Endothelial cell of umbilical vein (primary cell): Measurements from ENCODE around the gene FSTL1. TPM values are rescaled to one million over a fixed set of nuclear protein-coding genes. Genes with fewer than 3 reads are reported as not detected.

ENCODE experiments used
- BruUV-seq: library from RNA; stranded (reverse); fragments of 400-500 nt; replicated peaks from 2 replicates; lab custom pipeline; 2021; lab: Mats Ljungman, UMichigan
- CTCF ChIA-PET: fragments of 300-600, 350-600 bp; sonication (Branson Sonifier 250); formaldehyde crosslinking; loops from one replicate; lab custom pipeline; 2021; ENCODE audit warnings: antibody characterized with exemption, inconsistent platforms; lab: Charles Lee
- POLR2A ChIA-PET: fragments of 300-600, 350-600 bp; sonication (Branson Sonifier 250); formaldehyde crosslinking; loops from one replicate; lab custom pipeline; 2021; ENCODE audit warnings: antibody characterized with exemption, inconsistent platforms; lab: Charles Lee
- DNase-seq: peaks from one replicate; pipeline ENCODE4 v3.0.0-alpha.2; 2011; ENCODE audit warnings: low read depth, low spot score
- FAIRE-seq: peaks from 2 replicates; lab custom pipeline; 2011; peaks lifted over from hg19 to GRCh38; lab: Jason Lieb, UNC
- H2AFZ ChIP-seq: 2 replicates; pipeline ENCODE4 v1.6.0; 2012; ENCODE audit warnings: low read depth, low read length, control low read depth, inconsistent platforms
- H3K27ac ChIP-seq: 2 replicates; pipeline ENCODE4 v1.5.1; 2011; ENCODE audit warnings: low read depth, mild to moderate bottlenecking, control low read depth, low read length, moderate library complexity; ENCODE audit not compliant: insufficient read depth
- H3K27me3 ChIP-seq, 2 experiments: 2 replicates each; pipeline versions ENCODE4 v1.6.0 to v1.6.1; 2011; ENCODE audit warnings: low read length in 2 of 2, mixed read lengths in 1 of 2; ENCODE audit not compliant: control insufficient read depth in 2 of 2, insufficient read depth in 2 of 2
- H3K36me3 ChIP-seq, 2 experiments: 2 replicates in 1 of 2; 3 replicates in 1 of 2; pipeline ENCODE4 v1.5.1; 2011; ENCODE audit warnings: low read length in 2 of 2, mild to moderate bottlenecking in 1 of 2, moderate library complexity in 1 of 2; ENCODE audit not compliant: control insufficient read depth in 2 of 2, insufficient read depth in 2 of 2; ENCODE audit errors: extremely low read depth in 1 of 2
- H3K4me1 ChIP-seq: 3 replicates; pipeline ENCODE4 v1.5.1; 2011; ENCODE audit warnings: mild to moderate bottlenecking, low read length; ENCODE audit not compliant: control insufficient read depth, insufficient read depth; ENCODE audit errors: extremely low read depth
- H3K4me2 ChIP-seq: 2 replicates; pipeline ENCODE4 v1.6.1; 2011; ENCODE audit warnings: low read length, control low read depth, mixed read lengths; ENCODE audit not compliant: insufficient read depth
- H3K4me3 ChIP-seq, 3 experiments: fragments of 200-600 bp in 1 of 3; sonication (generic), shearing (Covaris generic) in 1 of 3; replicated peaks in 1 of 3; 2 replicates each; pipeline ENCODE4 v1.5.1; 2011 to 2016; ENCODE audit warnings: control low read depth in 3 of 3, low read length in 3 of 3, mild to moderate bottlenecking in 2 of 3, inconsistent platforms in 1 of 3, low read depth in 1 of 3, moderate library complexity in 1 of 3; ENCODE audit not compliant: insufficient read depth in 1 of 3
- H3K79me2 ChIP-seq: 2 replicates; pipeline ENCODE4 v1.6.0; 2012; ENCODE audit warnings: low read length, inconsistent platforms; ENCODE audit not compliant: control insufficient read depth, insufficient read depth
- H3K9ac ChIP-seq: replicated peaks from 2 replicates; pipeline ENCODE3; 2011; ENCODE audit warnings: low read length, control low read depth; ENCODE audit not compliant: insufficient read depth; ENCODE audit errors: extremely low read depth
- H3K9me1 ChIP-seq: replicated peaks from 3 replicates; pipeline ENCODE4 v1.6.0; 2011; ENCODE audit warnings: mild to moderate bottlenecking, low read length; ENCODE audit not compliant: control insufficient read depth, insufficient read depth; ENCODE audit errors: extremely low read depth
- H3K9me3 ChIP-seq: replicated peaks from 2 replicates; pipeline ENCODE4 v1.5.1; 2012; ENCODE audit warnings: low read length, inconsistent platforms; ENCODE audit not compliant: control insufficient read depth, insufficient read depth
- H4K20me1 ChIP-seq: replicated peaks from 2 replicates; pipeline ENCODE3; 2011; ENCODE audit warnings: mild to moderate bottlenecking, low read length; ENCODE audit not compliant: control insufficient read depth, insufficient read depth; ENCODE audit errors: extremely low read depth
- EZH2 ChIP-seq: IDR thresholded peaks from 2 replicates; pipeline ENCODE4 v1.6.1; 2012; ENCODE audit warnings: borderline replicate concordance, low read depth, mild to moderate bottlenecking, moderate library complexity, low read length, inconsistent platforms; ENCODE audit not compliant: severe bottlenecking
- FOS ChIP-seq: IDR thresholded peaks from 2 replicates; pipeline ENCODE4 v1.6.1; 2011; ENCODE audit warnings: mild to moderate bottlenecking, low read length, moderate library complexity, borderline replicate concordance; ENCODE audit not compliant: insufficient read depth
- GATA2 ChIP-seq: IDR thresholded peaks from 2 replicates; pipeline ENCODE4 v1.7.0; 2011; ENCODE audit warnings: low read depth, mild to moderate bottlenecking, moderate library complexity, mixed read lengths, low read length; ENCODE audit not compliant: insufficient read length, insufficient read depth
- MYC ChIP-seq: IDR thresholded peaks from one replicate; pipeline ENCODE4 v1.6.1; 2011; ENCODE audit warnings: mild to moderate bottlenecking, low read depth, low read length
- POLR2AphosphoS5 ChIP-seq: IDR thresholded peaks from 2 replicates; pipeline ENCODE4 v1.6.1; 2012; ENCODE audit warnings: low read depth, mild to moderate bottlenecking, control low read depth, low read length, moderate library complexity; ENCODE audit not compliant: insufficient read depth
- dilution Hi-C: fragments of 300-500 bp; cut with MboI; formaldehyde crosslinking; loops from one replicate; pipeline ENCODE4 v1.15.0; 2019; ENCODE audit warnings: low sequenced_read_pairs; ENCODE audit not compliant: extremely low pct_ligation_motif_present
- intact Hi-C: fragments of 100-400 bp; cut with micrococcal nuclease; formaldehyde crosslinking; loops from one replicate; pipeline ENCODE4 v1.10.0; 2022
- polyA plus RNA-seq, 4 experiments: library from polyadenylated mRNA; depleted of rRNA in 3 of 4; stranded (reverse) in 3 of 4; unstranded in 1 of 4; fragments of >200 nt; gene quantifications; 2 replicates each; pipeline versions ENCODE4 v1.2.1 to v1.2.3, GENCODE V29; 2011 to 2012; ENCODE audit warnings: missing spikeins in 1 of 4
- total RNA-seq: library from RNA; stranded (reverse); gene quantifications from 2 replicates; pipeline ENCODE4 v1.2.3, GENCODE V29; 2021
- TF ChIP-seq, protein P1 (sequence below), 2 donors: IDR thresholded peaks; 1 replicate in 1 of 2; 2 replicates in 1 of 2; pipeline ENCODE4 v1.5.1; 2011; ENCODE audit warnings: low read length in 2 of 2, mild to moderate bottlenecking in 2 of 2, moderate library complexity in 2 of 2, control low read depth in 1 of 2, inconsistent platforms in 1 of 2, low read depth in 1 of 2; ENCODE audit not compliant: insufficient read depth in 1 of 2; ENCODE audit errors: extremely low read depth in 1 of 2
- TF ChIP-seq, protein P2 (sequence below): IDR thresholded peaks from 2 replicates; pipeline ENCODE4 v1.6.1; 2011; ENCODE audit not compliant: insufficient read depth, insufficient read length

The FSTL1 gene
- total and polyA plus RNA-seq, 2 donors (not counting 3 experiments of a cell fraction or from before 2014, with no cell fraction given) = 235 to 562 TPM

DNA sequence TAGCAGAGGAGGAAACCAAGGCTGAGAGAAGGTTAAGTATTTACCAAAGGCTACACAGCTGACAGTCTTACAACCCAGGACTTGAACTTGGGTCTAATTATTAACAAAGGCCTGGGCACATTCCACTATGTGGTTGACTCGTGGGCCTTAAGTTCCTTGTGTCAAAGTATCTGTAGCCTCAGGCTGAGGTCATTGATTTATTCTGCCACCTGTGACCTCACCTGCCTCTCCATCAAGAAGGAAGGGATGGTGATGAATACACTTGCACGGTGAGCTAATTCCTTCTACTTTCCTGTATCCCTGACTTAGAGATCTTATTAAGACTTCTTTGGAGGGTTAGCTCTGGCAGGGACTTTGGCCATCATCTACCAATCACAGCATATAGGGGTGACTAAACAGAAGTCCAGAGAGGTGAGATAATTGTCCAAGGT lies 81.7 kb downstream of the FSTL1 start:
- FAIRE-seq = no peak
- dilution Hi-C loops = no loop called here
- DNase-seq = no peak
- no peak overlapping the region for H2AFZ ChIP-seq
- no peaks in the 10 kb centered on the region for H4K20me1 ChIP-seq
- no peaks in the 10 kb centered on the region for H3K9me3 ChIP-seq
- no peak overlapping the region for H3K4me3 ChIP-seq
- no peaks in the 10 kb centered on the region for H3K4me1 ChIP-seq
- CTCF ChIA-PET = interaction anchor here (1.5 kb wide), 1 partner anchor 9 kb away, joined by 5 read pairs; no protein-coding TSS in a partner anchor
- TF ChIP-seq, protein P1, sequence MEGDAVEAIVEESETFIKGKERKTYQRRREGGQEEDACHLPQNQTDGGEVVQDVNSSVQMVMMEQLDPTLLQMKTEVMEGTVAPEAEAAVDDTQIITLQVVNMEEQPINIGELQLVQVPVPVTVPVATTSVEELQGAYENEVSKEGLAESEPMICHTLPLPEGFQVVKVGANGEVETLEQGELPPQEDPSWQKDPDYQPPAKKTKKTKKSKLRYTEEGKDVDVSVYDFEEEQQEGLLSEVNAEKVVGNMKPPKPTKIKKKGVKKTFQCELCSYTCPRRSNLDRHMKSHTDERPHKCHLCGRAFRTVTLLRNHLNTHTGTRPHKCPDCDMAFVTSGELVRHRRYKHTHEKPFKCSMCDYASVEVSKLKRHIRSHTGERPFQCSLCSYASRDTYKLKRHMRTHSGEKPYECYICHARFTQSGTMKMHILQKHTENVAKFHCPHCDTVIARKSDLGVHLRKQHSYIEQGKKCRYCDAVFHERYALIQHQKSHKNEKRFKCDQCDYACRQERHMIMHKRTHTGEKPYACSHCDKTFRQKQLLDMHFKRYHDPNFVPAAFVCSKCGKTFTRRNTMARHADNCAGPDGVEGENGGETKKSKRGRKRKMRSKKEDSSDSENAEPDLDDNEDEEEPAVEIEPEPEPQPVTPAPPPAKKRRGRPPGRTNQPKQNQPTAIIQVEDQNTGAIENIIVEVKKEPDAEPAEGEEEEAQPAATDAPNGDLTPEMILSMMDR (IDR thresholded peaks at IDR 0.05; ENCODE audit: extremely low read depth in 1 of 2, insufficient read depth in 1 of 2, low read depth in 1 of 2, low read length in 2 of 2) = no peak
- no peak for TF ChIP-seq MYC
- no peak for TF ChIP-seq EZH2
- no peak for TF ChIP-seq GATA2
- TF ChIP-seq, protein P2, sequence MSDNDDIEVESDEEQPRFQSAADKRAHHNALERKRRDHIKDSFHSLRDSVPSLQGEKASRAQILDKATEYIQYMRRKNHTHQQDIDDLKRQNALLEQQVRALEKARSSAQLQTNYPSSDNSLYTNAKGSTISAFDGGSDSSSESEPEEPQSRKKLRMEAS = no peak
- no peak for TF ChIP-seq FOS
- no peak for TF ChIP-seq POLR2AphosphoS5
- peaks cover 17 to 40% of the 10 kb centered on the region in 2 experiments for H3K27me3 ChIP-seq
- no peak overlapping the region for H3K9ac ChIP-seq
- POLR2A ChIA-PET = no interaction called here
- H3K79me2 ChIP-seq = no peaks in the 10 kb centered on the region
- no peaks in the 10 kb centered on the region for H3K9me1 ChIP-seq
- no peaks in the 10 kb centered on the region for H3K36me3 ChIP-seq
- no peak overlapping the region for H3K4me2 ChIP-seq
- no TSS peak for BruUV-seq
- no peak overlapping the region for H3K27ac ChIP-seq
- intact Hi-C loops = no loop called here
